Trophoblast cell (in vitro differentiated cells and primary cell): Measurements from ENCODE around the gene NPIPA5.
"Not testable (repeated sequence)": the region's sequence is repeated elsewhere in the genome, so short reads cannot be mapped to it uniquely, and the experiment has no call there.

ENCODE experiments used
- DNase-seq, 2 donors: peaks; one replicate each; pipeline ENCODE4 v3.0.0-alpha.2; 2016
- H2AFZ ChIP-seq: 2 replicates; pipeline ENCODE4 v1.6.1; 2013; ENCODE audit warnings: low read length, moderate library complexity, mild to moderate bottlenecking; ENCODE audit not compliant: insufficient read depth, poor library complexity
- H2AK5ac ChIP-seq: 2 replicates; pipeline ENCODE4 v1.6.1; 2013; ENCODE audit warnings: mild to moderate bottlenecking, low read length
- H2BK120ac ChIP-seq: 2 replicates; pipeline ENCODE4 v1.6.1; 2013; ENCODE audit warnings: low read length, mild to moderate bottlenecking, moderate library complexity; ENCODE audit not compliant: insufficient read depth, poor library complexity
- H2BK12ac ChIP-seq: 2 replicates; pipeline ENCODE4 v1.6.1; 2013; ENCODE audit warnings: mild to moderate bottlenecking, low read length, moderate library complexity
- H2BK5ac ChIP-seq: 2 replicates; pipeline ENCODE4 v1.6.1; 2013; ENCODE audit warnings: low read length, low read depth, moderate library complexity, mild to moderate bottlenecking; ENCODE audit not compliant: poor library complexity
- H3K14ac ChIP-seq: 2 replicates; pipeline ENCODE4 v1.6.1; 2013; ENCODE audit warnings: mild to moderate bottlenecking, low read length
- H3K18ac ChIP-seq: 2 replicates; pipeline ENCODE4 v1.6.1; 2013; ENCODE audit warnings: mild to moderate bottlenecking, low read length
- H3K23ac ChIP-seq: 2 replicates; pipeline ENCODE4 v1.6.1; 2013; ENCODE audit warnings: low read length
- H3K27ac ChIP-seq: 2 replicates; pipeline ENCODE4 v1.5.1; 2013; ENCODE audit warnings: low read depth, mild to moderate bottlenecking, inconsistent platforms, low read length, moderate library complexity
- H3K27me3 ChIP-seq: 2 replicates; pipeline ENCODE4 v1.6.1; 2013; ENCODE audit warnings: inconsistent platforms, mild to moderate bottlenecking, low read length, moderate library complexity; ENCODE audit not compliant: insufficient read depth
- H3K36me3 ChIP-seq, 2 experiments: 1 replicate in 1 of 2; 2 replicates in 1 of 2; pipeline ENCODE4 v1.6.1; 2013; ENCODE audit warnings: low read length in 2 of 2, mild to moderate bottlenecking in 2 of 2, moderate library complexity in 1 of 2; ENCODE audit not compliant: insufficient read depth in 2 of 2, control insufficient read depth in 1 of 2
- H3K4ac ChIP-seq: 2 replicates; pipeline ENCODE4 v1.6.1; 2013; ENCODE audit warnings: low read depth, mild to moderate bottlenecking, low read length, moderate library complexity
- H3K4me1 ChIP-seq, 2 experiments: 1 replicate in 1 of 2; 2 replicates in 1 of 2; pipeline ENCODE4 v1.6.1; 2013; ENCODE audit warnings: low read length in 2 of 2, mild to moderate bottlenecking in 2 of 2, moderate library complexity in 1 of 2; ENCODE audit not compliant: insufficient read depth in 2 of 2, control insufficient read depth in 1 of 2
- H3K4me2 ChIP-seq: 2 replicates; pipeline ENCODE4 v1.6.1; 2013; ENCODE audit warnings: inconsistent platforms, mild to moderate bottlenecking, low read length, moderate library complexity
- H3K4me3 ChIP-seq: 2 replicates; pipeline ENCODE4 v1.5.1; 2013; ENCODE audit warnings: mild to moderate bottlenecking, low read depth, low read length, inconsistent platforms
- H3K79me1 ChIP-seq: one replicate; pipeline ENCODE4 v1.6.1; 2013; ENCODE audit warnings: low read length
- H3K79me2 ChIP-seq: 2 replicates; pipeline ENCODE4 v1.6.1; 2013; ENCODE audit warnings: low read length, mild to moderate bottlenecking; ENCODE audit not compliant: control insufficient read depth, insufficient read depth, poor library complexity
- H3K9ac ChIP-seq: 2 replicates; pipeline ENCODE4 v1.6.1; 2013; ENCODE audit warnings: mild to moderate bottlenecking, low read length
- H3K9me3 ChIP-seq: 2 replicates; pipeline ENCODE4 v1.6.1; 2013; ENCODE audit warnings: low read depth, mild to moderate bottlenecking, control low read depth, inconsistent platforms, low read length; ENCODE audit not compliant: insufficient read depth
- H4K12ac ChIP-seq: 2 replicates; pipeline ENCODE4 v1.6.1; 2013; ENCODE audit warnings: low read depth, mild to moderate bottlenecking, low read length, moderate library complexity
- H4K8ac ChIP-seq: 2 replicates; pipeline ENCODE4 v1.6.1; 2013; ENCODE audit warnings: low read depth, mild to moderate bottlenecking, low read length, moderate library complexity
- H4K91ac ChIP-seq: one replicate; pipeline ENCODE4 v1.6.1; 2013; ENCODE audit warnings: low read depth, mild to moderate bottlenecking, low read length, moderate library complexity
- WGBS: extraction: QIAGEN DNeasy Blood & Tissue Kit; methylation state at CpG from one replicate; pipeline ENCODE4 v1.1.7; 2013; ENCODE audit warnings: missing lambda C conversion rate; ENCODE audit not compliant: insufficient read length, insufficient coverage; ENCODE audit errors: extremely low coverage; 5-methylcytosine and 5-hydroxymethylcytosine counted together

The NPIPA5 gene

DNA sequence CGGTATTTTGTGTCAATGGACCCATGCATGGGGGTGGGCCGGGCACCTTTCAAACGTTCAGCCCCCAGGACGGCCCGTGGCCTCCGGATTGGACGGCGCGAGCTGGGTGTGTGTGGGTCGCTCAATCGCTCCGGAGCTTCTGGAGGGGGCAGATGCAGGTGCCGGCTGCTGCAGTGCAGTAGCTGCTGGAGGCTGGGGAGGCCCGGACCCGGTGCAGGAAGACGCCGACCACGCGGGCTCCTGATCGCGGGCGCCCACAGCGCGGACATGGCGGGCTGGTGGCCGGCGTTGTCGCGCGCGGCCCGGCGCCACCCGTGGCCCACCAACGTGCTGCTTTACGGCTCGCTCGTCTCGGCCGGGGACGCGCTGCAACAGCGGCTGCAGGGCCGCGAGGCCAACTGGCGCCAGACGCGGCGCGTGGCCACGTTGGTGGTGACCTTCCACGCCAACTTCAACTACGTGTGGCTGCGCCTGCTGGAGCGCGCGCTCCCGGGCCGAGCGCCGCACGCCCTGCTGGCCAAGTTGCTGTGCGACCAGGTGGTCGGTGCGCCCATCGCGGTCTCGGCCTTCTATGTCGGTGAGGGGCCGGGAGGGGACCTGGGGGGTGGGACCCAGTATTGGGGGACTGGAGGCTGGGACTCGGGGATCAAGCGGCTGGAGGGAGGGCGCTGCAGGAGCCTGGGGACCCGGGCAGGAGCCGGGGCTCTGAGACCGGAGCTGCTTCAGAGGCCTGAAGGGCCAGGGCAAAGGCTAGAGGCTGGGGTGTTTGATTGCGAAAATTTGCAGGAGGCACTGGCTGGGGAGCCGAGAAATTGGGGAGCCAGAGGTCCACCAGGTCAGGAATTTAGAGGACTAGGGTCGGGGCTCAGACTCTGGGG lies 17.8 kb upstream of the NPIPA5 start, which contains the start of gene MPV17L:
MPV17L (plus strand) TSS at position 124 of the 878 bp plus-strand sequence; CDS start at position 268, 144 bp downstream.
- H3K23ac ChIP-seq, H4K8ac ChIP-seq, H3K79me2 ChIP-seq, H4K91ac ChIP-seq, H3K9ac ChIP-seq, H2BK12ac ChIP-seq, H3K36me3 ChIP-seq, H3K27me3 ChIP-seq, H3K9me3 ChIP-seq, H3K4me1 ChIP-seq, H4K12ac ChIP-seq, H3K27ac ChIP-seq, H2BK120ac ChIP-seq, H3K4ac ChIP-seq, H3K18ac ChIP-seq, H2AK5ac ChIP-seq, H3K79me1 ChIP-seq, DNase-seq, H2BK5ac ChIP-seq: not testable (repeated sequence)
- H3K4me3 ChIP-seq: peak within 1 kb of the TSS; percentile 67
- peak within 1 kb of the TSS; percentile 25 for H3K14ac ChIP-seq
- H2AFZ ChIP-seq: peak within 1 kb of the TSS; percentile 30
- no CpG with 5 or more reads among the region's 79 CpGs for WGBS
- peak within 1 kb of the TSS; percentile 63 for H3K4me2 ChIP-seq

- not testable (repeated sequence) for H3K79me2 ChIP-seq, H3K4me1 ChIP-seq, H4K12ac ChIP-seq, H3K27me3 ChIP-seq, H3K4me2 ChIP-seq, H2BK12ac ChIP-seq, H3K9ac ChIP-seq, H3K14ac ChIP-seq, H2AK5ac ChIP-seq, H3K18ac ChIP-seq, H3K9me3 ChIP-seq, DNase-seq, H3K4me3 ChIP-seq, H2AFZ ChIP-seq, H3K36me3 ChIP-seq, H3K4ac ChIP-seq, H3K27ac ChIP-seq, H3K79me1 ChIP-seq, H3K23ac ChIP-seq, H2BK120ac ChIP-seq, H2BK5ac ChIP-seq, H4K8ac ChIP-seq, H4K91ac ChIP-seq
- no CpG with 5 or more reads among the region's 8 CpGs for WGBS
Observed at GRCh38 chr16:15393025-15393424, 14.9 kb upstream of the NPIPA5 start.

GRCh38 chr16:15389916-15390315 lies 11.8 kb upstream of the NPIPA5 start:
- not testable (repeated sequence) for H2AFZ ChIP-seq, H4K91ac ChIP-seq, H3K36me3 ChIP-seq, H3K14ac ChIP-seq, H3K4me3 ChIP-seq, H3K4me1 ChIP-seq, H3K9ac ChIP-seq, H3K4ac ChIP-seq, H2BK120ac ChIP-seq, H3K79me1 ChIP-seq, H2AK5ac ChIP-seq, H3K9me3 ChIP-seq, DNase-seq, H4K12ac ChIP-seq, H2BK5ac ChIP-seq, H3K27ac ChIP-seq, H3K23ac ChIP-seq, H4K8ac ChIP-seq, H3K79me2 ChIP-seq, H2BK12ac ChIP-seq, H3K4me2 ChIP-seq, H3K18ac ChIP-seq, H3K27me3 ChIP-seq
- WGBS: no CpG with 5 or more reads among the region's 5 CpGs

DNA sequence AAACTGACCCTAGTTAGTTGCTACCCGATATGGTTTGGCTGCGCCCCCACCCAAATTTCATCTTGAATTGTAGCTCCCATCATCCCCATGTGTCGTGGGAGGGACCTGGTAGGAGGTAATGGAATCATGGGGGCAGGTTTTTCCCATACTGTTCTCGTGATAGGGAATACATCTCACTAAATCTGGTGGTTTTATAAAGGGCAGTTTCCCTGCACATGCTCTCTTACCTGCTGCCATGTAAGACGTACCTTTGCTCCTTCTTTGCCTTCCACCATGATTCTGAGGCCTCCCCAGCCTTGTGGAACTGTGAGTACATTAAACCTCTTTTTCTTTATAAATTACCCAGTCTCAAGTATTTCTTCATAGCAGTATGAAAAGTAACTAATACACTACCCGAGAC lies 10.0 kb upstream of the NPIPA5 start:
- H3K4me2 ChIP-seq, H3K14ac ChIP-seq, H3K36me3 ChIP-seq, H2BK12ac ChIP-seq, H4K91ac ChIP-seq, DNase-seq, H2AK5ac ChIP-seq, H2AFZ ChIP-seq, H3K27me3 ChIP-seq, H3K9ac ChIP-seq, H3K79me2 ChIP-seq, H3K23ac ChIP-seq, H3K4ac ChIP-seq, H3K4me3 ChIP-seq, H3K79me1 ChIP-seq, H3K18ac ChIP-seq, H3K4me1 ChIP-seq, H4K12ac ChIP-seq, H2BK120ac ChIP-seq, H2BK5ac ChIP-seq, H3K27ac ChIP-seq, H3K9me3 ChIP-seq, H4K8ac ChIP-seq: not testable (repeated sequence)
- no CpG with 5 or more reads among the region's 6 CpGs for WGBS
